Peyer's patch (tissue), 4 donors: Measurements from ENCODE around the gene AGTPBP1.

Experiments used
- CTCF ChIP-seq, 6 experiments: fragments of 450-650 bp in 4 of 6; fragments of 200-600 bp in 2 of 6; sonication (generic) in 1 of 6; IDR thresholded peaks; one replicate each; pipeline ENCODE4 v1.5.1; 2017 to 2019; ENCODE audit warnings: antibody characterized with exemption in 6 of 6, mild to moderate bottlenecking in 3 of 6, moderate library complexity in 1 of 6
- POLR2A ChIP-seq, 2 donors: fragments of 450-650 bp; IDR thresholded peaks; one replicate each; pipeline ENCODE4 v1.5.1; 2017; ENCODE audit warnings: antibody characterized with exemption in 2 of 2, mild to moderate bottlenecking in 2 of 2, moderate library complexity in 2 of 2

GRCh38 chr9:85741095-85741874 is 469 bp downstream of the AGTPBP1 start:
- no peak for TF ChIP-seq CTCF (IDR thresholded peaks at IDR 0.05)
- TF ChIP-seq POLR2A (IDR thresholded peaks at IDR 0.05) = no peak
